Stimulated activated naive B cell treated with anti-CD40 and anti-IgM and Interleukin-4, amounts not matched to agents 10 μg/mL and 1 μg/mL and 100 μg/mL, for 72 hours (primary cell): ENCODE results near the gene SLC29A4.
"Not testable (repeated sequence)": the region's sequence is repeated elsewhere in the genome, so short reads cannot be mapped to it uniquely, and the experiment has no call there.

ENCODE experiments used
- ATAC-seq, 2 donors: fragments of 150-1000 bp; cut with Tn5 transposase; replicated peaks; 2 replicates each; pipeline ENCODE4 v1.10.0; 2021; ENCODE audit warnings: moderate library complexity in 1 of 2
- DNase-seq: peaks from one replicate; pipeline ENCODE4 v3.0.0; 2021
- H3K27ac Mint-ChIP-seq: one replicate; pipeline ENCODE4 v1.8.0; 2022; ENCODE audit warnings: mild to moderate bottlenecking, mixed read lengths
- H3K27me3 Mint-ChIP-seq, 2 donors: one replicate each; pipeline ENCODE4 v1.8.0; 2022; ENCODE audit warnings: mixed read lengths in 2 of 2
- H3K36me3 Mint-ChIP-seq, 2 donors: one replicate each; pipeline ENCODE4 v1.8.0; 2022; ENCODE audit warnings: mixed read lengths in 2 of 2, mild to moderate bottlenecking in 1 of 2
- H3K4me1 Mint-ChIP-seq, 2 donors: one replicate each; pipeline ENCODE4 v1.8.0; 2022; ENCODE audit warnings: mixed read lengths in 2 of 2, mild to moderate bottlenecking in 1 of 2
- H3K4me3 Mint-ChIP-seq, 2 donors: one replicate each; pipeline ENCODE4 v1.8.0; 2022; ENCODE audit warnings: mild to moderate bottlenecking in 2 of 2, mixed read lengths in 2 of 2, moderate library complexity in 1 of 2
- H3K9me3 Mint-ChIP-seq, 2 donors: one replicate each; pipeline ENCODE4 v1.8.0; 2022; ENCODE audit warnings: mixed read lengths in 2 of 2, mild to moderate bottlenecking in 1 of 2

The SLC29A4 gene

DNA sequence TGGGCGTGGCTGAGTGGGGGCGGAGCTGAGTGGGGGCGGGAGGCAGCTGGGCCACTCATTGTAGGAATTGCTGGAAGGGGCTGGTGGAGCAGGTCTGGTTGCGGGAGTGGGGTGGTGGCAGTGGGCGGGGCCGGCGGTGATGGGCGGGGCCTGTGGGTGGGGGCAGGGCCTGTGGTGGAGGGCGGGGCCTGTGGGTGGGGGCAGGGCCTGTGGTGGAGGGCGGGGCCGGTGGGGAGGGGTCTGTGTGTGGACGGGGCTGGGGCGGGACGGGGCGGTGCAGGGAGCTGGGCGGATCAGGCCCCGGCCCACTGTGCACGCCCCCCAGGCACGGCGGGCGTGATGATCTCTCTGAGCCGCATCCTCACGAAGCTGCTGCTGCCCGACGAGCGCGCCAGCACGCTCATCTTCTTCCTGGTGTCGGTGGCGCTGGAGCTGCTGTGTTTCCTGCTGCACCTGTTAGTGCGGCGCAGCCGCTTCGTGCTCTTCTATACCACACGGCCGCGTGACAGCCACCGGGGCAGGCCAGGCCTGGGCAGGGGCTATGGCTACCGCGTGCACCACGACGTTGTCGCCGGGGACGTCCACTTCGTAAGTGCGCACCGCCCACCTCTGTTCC, 14.0 kb downstream of the SLC29A4 start:
- peak; percentile 30 for DNase-seq
- Mint-ChIP-seq H3K36me3 (peaks cover 6 to 9% of the 10 kb centered on the region in 2 donors), H3K27me3 (peaks cover 64 to 70% of the 10 kb centered on the region in 2 donors), H3K9me3 (peaks cover 10 to 12% of the 10 kb centered on the region in 2 donors), H3K4me3 (peak overlapping the region; percentile 82), H3K27ac (peak overlapping the region; percentile 88), H3K4me1 (peaks cover 16 to 21% of the 10 kb centered on the region in 2 donors)
- ATAC-seq = peak; percentile 74 to 76

- no peak overlapping the region for H3K27ac Mint-ChIP-seq
- peaks cover 16 to 21% of the 10 kb centered on the region in 2 donors for H3K4me1 Mint-ChIP-seq
- H3K4me3 Mint-ChIP-seq = no peak overlapping the region
- no peak for ATAC-seq
- peaks cover 0 to 2% of the 10 kb centered on the region in 2 donors for H3K9me3 Mint-ChIP-seq
- DNase-seq = no peak
- H3K27me3 Mint-ChIP-seq = peaks cover 54 to 65% of the 10 kb centered on the region in 2 donors
- H3K36me3 Mint-ChIP-seq = peaks cover 2% of the 10 kb centered on the region in 2 donors
Measured at GRCh38 chr7:5300366-5300765, 17.6 kb downstream of the SLC29A4 start.

DNA sequence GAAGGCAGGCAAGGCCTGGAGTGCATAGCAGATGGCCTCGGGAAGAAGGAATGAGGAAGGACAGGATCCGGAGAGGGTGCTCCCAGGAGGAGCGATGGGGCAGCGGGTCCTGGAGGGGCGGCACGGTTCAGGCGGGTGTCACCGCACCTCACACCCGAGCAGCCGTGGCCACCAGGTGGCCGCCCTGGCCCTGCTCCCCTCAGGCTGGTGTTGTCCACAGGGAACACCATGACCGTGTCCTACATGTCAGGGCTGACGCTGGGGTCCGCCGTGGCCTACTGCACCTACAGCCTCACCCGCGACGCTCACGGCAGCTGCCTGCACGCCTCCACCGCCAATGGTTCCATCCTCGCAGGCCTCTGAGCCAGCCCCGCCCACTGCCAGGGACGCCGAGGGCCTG, 19.8 kb downstream of the SLC29A4 start:
- H3K27ac Mint-ChIP-seq = no peak overlapping the region
- ATAC-seq = no peak
- H3K36me3 Mint-ChIP-seq = peaks cover 4 to 7% of the 10 kb centered on the region in 2 donors
- no peak for DNase-seq
- H3K4me3 Mint-ChIP-seq = no peak overlapping the region
- H3K9me3 Mint-ChIP-seq = no peaks in the 10 kb centered on the region
- H3K27me3 Mint-ChIP-seq = peaks cover 36 to 44% of the 10 kb centered on the region in 2 donors
- H3K4me1 Mint-ChIP-seq = peaks cover 4 to 5% of the 10 kb centered on the region in 2 donors

DNA sequence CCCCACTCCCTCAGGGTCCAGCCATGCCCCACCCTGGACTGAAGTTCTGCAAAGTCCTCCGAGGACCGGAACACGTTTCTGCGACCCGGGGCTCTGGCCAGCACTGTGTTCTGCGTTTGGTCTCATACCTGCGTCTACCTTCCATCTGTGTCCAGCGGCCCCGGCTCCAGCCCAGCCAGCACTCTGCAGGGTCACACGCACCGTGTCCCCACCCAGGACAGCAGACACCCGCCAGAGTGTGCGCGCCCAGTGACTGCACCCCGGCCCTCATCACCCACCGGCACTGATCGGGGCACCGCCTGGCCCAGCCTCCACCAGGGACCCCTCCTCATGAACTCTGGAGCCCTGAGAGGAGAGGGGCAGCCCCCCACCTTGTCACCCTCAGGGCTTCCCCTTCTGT, 20.3 kb downstream of the SLC29A4 start:
- peaks cover 31 to 39% of the 10 kb centered on the region in 2 donors for H3K27me3 Mint-ChIP-seq
- no peak for DNase-seq
- H3K4me3 Mint-ChIP-seq = no peak overlapping the region
- peaks cover 3% of the 10 kb centered on the region in 2 donors for H3K4me1 Mint-ChIP-seq
- peak overlapping the region; percentile 51 for H3K27ac Mint-ChIP-seq
- no peaks in the 10 kb centered on the region for H3K9me3 Mint-ChIP-seq
- peaks cover 8 to 11% of the 10 kb centered on the region in 2 donors for H3K36me3 Mint-ChIP-seq
- no peak for ATAC-seq

DNA sequence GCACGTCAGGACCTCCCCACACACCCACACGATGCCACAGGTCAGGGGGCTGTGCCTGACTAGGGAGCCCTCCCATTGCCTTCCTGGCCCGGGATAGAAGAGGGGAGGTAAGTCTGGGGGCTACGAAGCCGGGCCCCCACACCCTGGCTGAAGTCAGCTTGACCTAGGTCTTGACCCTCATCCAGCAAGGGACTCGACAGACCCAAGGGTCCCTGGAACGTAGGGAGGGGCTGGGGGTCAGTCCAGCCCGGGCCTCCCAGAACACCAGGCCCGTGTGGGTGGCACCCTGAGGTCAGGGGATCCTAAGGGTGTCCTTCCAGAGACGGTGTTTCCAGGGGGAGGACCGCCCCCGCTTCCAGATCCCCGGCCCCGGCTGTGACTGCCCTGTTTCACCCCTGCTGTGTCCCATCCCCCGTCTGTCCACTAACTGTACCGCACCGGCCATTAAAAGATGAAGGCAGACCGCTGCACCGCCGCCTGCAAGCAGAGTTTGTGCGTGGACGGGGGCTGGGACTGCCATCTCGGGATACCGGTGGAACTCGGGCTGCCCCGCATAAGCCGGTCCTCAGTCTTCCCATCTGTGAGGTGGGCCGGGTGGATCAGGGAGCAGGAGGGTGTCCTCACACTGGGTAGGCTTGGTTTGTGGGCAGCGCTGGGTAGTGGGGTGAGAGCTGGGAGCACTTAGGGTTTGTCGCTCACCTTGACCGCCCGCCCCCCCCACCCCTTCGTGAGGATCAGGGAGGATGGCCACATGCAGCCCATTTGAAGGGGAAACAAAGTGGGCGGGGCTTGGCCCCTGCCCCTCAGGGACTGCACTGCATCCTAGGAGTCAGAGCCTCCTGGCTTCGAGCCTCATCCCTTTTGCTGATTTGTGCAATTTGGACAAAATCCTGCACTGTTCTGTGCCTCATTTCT, 21.1 kb downstream of the SLC29A4 start:
- ATAC-seq (no peak), DNase-seq (no peak)
- peaks cover 11 to 16% of the 10 kb centered on the region in 2 donors for H3K36me3 Mint-ChIP-seq
- H3K27ac Mint-ChIP-seq = no peak overlapping the region
- no peak overlapping the region for H3K4me3 Mint-ChIP-seq
- H3K4me1 Mint-ChIP-seq = no peaks in the 10 kb centered on the region
- H3K27me3 Mint-ChIP-seq = peaks cover 25 to 32% of the 10 kb centered on the region in 2 donors
- H3K9me3 Mint-ChIP-seq = no peaks in the 10 kb centered on the region

- not testable (repeated sequence) for H3K4me1 Mint-ChIP-seq, H3K9me3 Mint-ChIP-seq, DNase-seq, H3K4me3 Mint-ChIP-seq, H3K27ac Mint-ChIP-seq, ATAC-seq
- peaks cover 14 to 16% of the 10 kb centered on the region in 2 donors for H3K36me3 Mint-ChIP-seq
- peaks cover 17 to 23% of the 10 kb centered on the region in 2 donors for H3K27me3 Mint-ChIP-seq
Measured at GRCh38 chr7:5305050-5305449, 22.3 kb downstream of the SLC29A4 start.

DNA sequence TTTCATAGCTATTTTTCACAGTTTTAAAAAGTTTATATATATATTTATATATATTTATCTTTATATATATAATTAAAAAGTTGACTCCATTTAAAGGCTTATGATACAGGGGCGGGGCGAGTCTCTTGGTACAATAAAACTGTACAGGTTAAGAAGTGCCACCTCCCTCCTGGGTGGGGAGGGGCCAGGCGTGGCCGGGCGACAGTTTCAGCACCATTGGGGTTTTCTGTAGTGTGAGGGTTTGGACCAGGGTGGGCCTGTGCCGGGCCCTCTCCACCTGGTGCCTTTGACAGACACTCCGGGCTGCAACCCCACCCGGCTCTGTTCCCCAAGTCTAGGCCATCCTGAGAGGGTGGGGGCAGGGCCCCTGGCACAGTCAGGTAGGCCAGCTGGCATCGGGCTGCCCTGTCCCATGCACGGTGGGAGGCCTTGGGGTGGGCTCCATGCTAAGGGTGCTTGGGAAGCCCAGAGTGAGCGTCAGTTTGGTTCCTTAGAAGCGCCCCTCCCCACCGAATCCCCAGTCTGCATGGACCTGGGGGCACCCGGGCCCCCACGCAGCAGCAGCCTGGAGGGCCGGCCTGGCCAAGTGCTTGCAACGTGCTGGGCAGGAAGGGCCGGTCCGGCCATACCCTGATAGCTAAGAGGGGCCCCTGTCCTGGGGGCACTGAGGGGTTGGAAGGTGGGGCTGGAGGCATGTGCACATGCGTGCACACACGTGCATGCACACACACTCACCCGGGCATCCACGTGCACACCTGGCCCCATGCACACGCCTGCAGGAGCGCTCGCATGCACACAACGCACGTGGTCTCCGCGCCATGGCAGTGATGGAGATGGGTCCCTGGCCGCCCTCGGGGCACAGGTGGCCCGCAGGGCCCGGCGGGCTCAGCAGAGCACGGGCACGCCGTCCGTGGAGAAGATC, 24.7 kb downstream of the SLC29A4 start:
- H3K36me3 Mint-ChIP-seq = peaks cover 33 to 35% of the 10 kb centered on the region in 2 donors
- DNase-seq, H3K27me3 Mint-ChIP-seq, ATAC-seq, H3K4me3 Mint-ChIP-seq, H3K4me1 Mint-ChIP-seq, H3K9me3 Mint-ChIP-seq, H3K27ac Mint-ChIP-seq: not testable (repeated sequence)

- H3K36me3 Mint-ChIP-seq = peaks cover 35 to 38% of the 10 kb centered on the region in 2 donors
- H3K4me3 Mint-ChIP-seq = no peak overlapping the region
- H3K27me3 Mint-ChIP-seq = no peaks in the 10 kb centered on the region
- ATAC-seq (no peak), DNase-seq (no peak)
- H3K9me3 Mint-ChIP-seq = no peaks in the 10 kb centered on the region
- no peak overlapping the region for H3K27ac Mint-ChIP-seq
- H3K4me1 Mint-ChIP-seq = no peaks in the 10 kb centered on the region
Measured at GRCh38 chr7:5309146-5309545, 26.4 kb downstream of the SLC29A4 start.

GRCh38 chr7:5310822-5311405, 28.2 kb downstream of the SLC29A4 start:
- Mint-ChIP-seq H3K4me1 (no peaks in the 10 kb centered on the region), H3K36me3 (peaks cover 39 to 45% of the 10 kb centered on the region in 2 donors)

DNA sequence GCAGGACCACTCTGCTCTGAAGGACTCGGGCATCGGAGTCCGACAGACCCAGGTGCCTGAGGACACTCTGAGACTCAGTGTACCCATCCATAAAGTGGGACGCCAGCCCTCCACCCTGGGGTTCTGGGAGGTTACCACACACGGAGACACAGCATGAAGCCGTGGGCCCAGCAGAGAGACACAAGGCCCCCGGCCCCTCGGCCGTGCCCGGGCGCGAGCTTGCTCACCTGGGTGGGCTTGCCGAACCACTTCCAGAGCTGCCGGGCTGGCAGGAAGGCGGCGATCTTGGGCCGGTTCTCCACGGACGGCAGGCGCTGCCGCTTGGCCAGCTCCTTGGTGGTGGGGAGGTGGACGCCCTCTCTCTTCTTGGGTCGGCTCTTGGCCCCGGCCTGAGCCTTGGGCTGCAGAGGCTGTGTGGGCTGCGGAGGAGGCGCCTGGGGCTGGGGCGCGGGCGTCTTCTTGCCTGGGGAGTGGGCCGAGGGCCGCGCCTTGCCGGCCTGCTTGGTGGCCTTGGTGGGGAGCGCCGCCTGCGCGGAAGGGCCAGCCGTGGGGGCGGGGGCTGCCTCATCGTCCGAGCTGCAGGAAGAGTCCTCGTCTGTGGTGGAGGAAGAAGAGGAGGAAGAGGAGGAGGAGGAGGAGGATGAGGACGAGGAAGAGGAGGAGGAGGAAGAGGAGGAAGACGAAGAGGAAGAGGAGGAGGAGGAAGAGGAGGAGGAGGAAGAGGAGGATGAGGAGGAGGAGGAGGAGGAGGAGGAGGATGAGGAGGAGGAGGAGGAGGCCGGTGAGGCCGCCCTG, 29.7 kb downstream of the SLC29A4 start:
- not testable (repeated sequence) for DNase-seq, H3K4me3 Mint-ChIP-seq, ATAC-seq, H3K4me1 Mint-ChIP-seq, H3K27me3 Mint-ChIP-seq, H3K27ac Mint-ChIP-seq, H3K9me3 Mint-ChIP-seq
- peaks cover 46 to 51% of the 10 kb centered on the region in 2 donors for H3K36me3 Mint-ChIP-seq

More at GRCh38 chr7:5310822-5311405, 28.2 kb downstream of the SLC29A4 start:
- no peaks in the 10 kb centered on the region for H3K27me3 Mint-ChIP-seq
- H3K27ac Mint-ChIP-seq = no peak overlapping the region
- H3K9me3 Mint-ChIP-seq = no peaks in the 10 kb centered on the region
- no peak for DNase-seq
- no peak for ATAC-seq
- H3K4me3 Mint-ChIP-seq = no peak overlapping the region

GRCh38 chr7:5313076-5313885, 30.5 kb downstream of the SLC29A4 start:
- not testable (repeated sequence) for H3K9me3 Mint-ChIP-seq, DNase-seq, H3K27me3 Mint-ChIP-seq, H3K4me1 Mint-ChIP-seq, H3K27ac Mint-ChIP-seq, H3K4me3 Mint-ChIP-seq
- peak in 1 of 2 donors; percentile 20 for ATAC-seq
- peaks cover 43 to 50% of the 10 kb centered on the region in 2 donors for H3K36me3 Mint-ChIP-seq

DNA sequence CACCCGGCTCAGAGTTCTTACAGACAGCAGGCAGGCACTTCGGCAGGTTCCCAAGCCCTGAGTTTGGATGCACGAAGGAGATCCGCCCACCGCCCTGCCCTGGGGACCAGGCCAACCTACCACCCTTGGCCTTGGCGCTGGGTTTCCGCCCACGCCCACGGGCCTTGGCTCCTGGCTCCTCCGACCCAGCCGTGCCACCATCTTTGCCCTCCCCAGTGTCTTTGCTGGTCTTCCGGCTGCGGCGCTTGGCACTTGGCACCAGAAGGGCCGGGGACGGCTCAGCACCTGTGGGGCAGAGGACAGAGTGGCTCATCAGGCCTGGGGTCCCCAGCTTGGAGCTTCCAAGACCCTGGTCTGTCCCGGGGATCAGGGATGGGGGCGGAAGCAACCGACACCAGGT, 32.1 kb downstream of the SLC29A4 start:
- Mint-ChIP-seq H3K4me3 (no peak overlapping the region), H3K27me3 (no peaks in the 10 kb centered on the region), H3K36me3 (peaks cover 55 to 59% of the 10 kb centered on the region in 2 donors), H3K27ac (no peak overlapping the region), H3K4me1 (no peaks in the 10 kb centered on the region), H3K9me3 (peaks cover 11 to 17% of the 10 kb centered on the region in 2 donors)
- ATAC-seq (no peak), DNase-seq (no peak)
